Heart left ventricle (tissue), 16 donors: ENCODE results near the gene GLI2. TPM values are rescaled to one million over a fixed set of nuclear protein-coding genes. Genes with fewer than 3 reads are reported as not detected.

ENCODE experiments used
- ATAC-seq, 4 donors: fragments of 200-7000 bp; cut with Tn5 transposase; one replicate each; pipeline ENCODE4 v1.9.1; 2020 to 2022; ENCODE audit warnings: moderate library complexity in 4 of 4, mild to moderate bottlenecking in 3 of 4, moderate number of reproducible peaks in 1 of 4
- DNase-seq, 5 donors: peaks; one replicate each; pipeline ENCODE4 v3.0.0-alpha.2; 2020
- H3K27ac ChIP-seq, 12 donors: fragments of 200-600 bp; sonication (generic) in 4 of 12; one replicate each; pipeline versions ENCODE4 v1.5.0 to v1.8.0; 2016 to 2022; ENCODE audit warnings: mild to moderate bottlenecking in 2 of 12
- H3K27me3 ChIP-seq, 9 donors: fragments of 200-600 bp; sonication (generic) in 2 of 9; one replicate each; pipeline versions ENCODE4 v1.5.1 to v1.8.0; 2016 to 2022; ENCODE audit warnings: mild to moderate bottlenecking in 3 of 9
- H3K36me3 ChIP-seq, 9 donors: fragments of 200-600 bp; sonication (generic) in 2 of 9; one replicate each; pipeline versions ENCODE4 v1.5.0 to v1.8.0; 2018 to 2022; ENCODE audit warnings: mild to moderate bottlenecking in 2 of 9
- H3K4me1 ChIP-seq, 12 donors: fragments of 200-600 bp; sonication (generic) in 4 of 12; one replicate each; pipeline versions ENCODE4 v1.5.0 to v1.8.0; 2016 to 2022; ENCODE audit warnings: mild to moderate bottlenecking in 3 of 12
- H3K4me3 ChIP-seq, 12 donors: fragments of 200-600 bp; sonication (generic) in 4 of 12; one replicate each; pipeline versions ENCODE4 v1.5.0 to v1.8.0; 2017 to 2022; ENCODE audit warnings: mild to moderate bottlenecking in 9 of 12, moderate library complexity in 4 of 12
- H3K9me3 ChIP-seq, 12 donors: fragments of 200-600 bp; sonication (generic) in 4 of 12; one replicate each; pipeline versions ENCODE4 v1.5.0 to v1.8.0; 2016 to 2022; ENCODE audit warnings: mild to moderate bottlenecking in 1 of 12
- POLR2A ChIP-seq, 2 donors: fragments of 450-650 bp; IDR thresholded peaks; one replicate each; pipeline ENCODE4 v1.6.1; 2017; ENCODE audit warnings: antibody characterized with exemption in 2 of 2, mild to moderate bottlenecking in 2 of 2, moderate library complexity in 2 of 2
- WGBS, 4 donors: extraction: QIAGEN DNeasy Blood & Tissue Kit in 2 of 4; methylation state at CpG; one replicate each; pipeline versions ENCODE4 v1.1.5 to v1.1.7; 2013 to 2018; 5-methylcytosine and 5-hydroxymethylcytosine counted together
- intact Hi-C, 10 donors: fragments of 100-400 bp; cut with DNase I; formaldehyde crosslinking; loops; one replicate each; pipeline versions ENCODE4 v1.11.1 to v1.14.2; 2022
- polyA plus RNA-seq, 2 donors: library from polyadenylated mRNA; stranded (reverse); fragments of 200-250 nt; gene quantifications; one replicate each; pipeline ENCODE4 v1.2.3, GENCODE V29; 2013
- total RNA-seq, 9 donors: library from RNA; depleted of rRNA in 2 of 9; stranded (reverse); fragments of >200 nt in 2 of 9; fragmentation: NEBNext Ultra II Directional in 3 of 9; extraction: Animal tissue kit (Norgen Biotek cat#: 25700) in 3 of 9; gene quantifications; one replicate each; pipeline versions ENCODE4 v1.1.0 to v1.2.4, GENCODE V29; 2016 to 2023
- TF ChIP-seq, protein P1 (sequence below), 12 donors: fragments of 200-600 bp; sonication (generic) in 4 of 12; IDR thresholded peaks; one replicate each; pipeline versions ENCODE4 v1.5.0 to v1.8.0; 2018 to 2022; ENCODE audit warnings: antibody characterized with exemption in 12 of 12, mild to moderate bottlenecking in 5 of 12
- donor health status: ischemic (EF 13 %, LVEDD 7.1; RV severe dilation, severe dysfunction).
- donor health status: healthy with polysubstance abuse.
- donor health status: DM: no; HTN: yes; CAD: no.
- donor health status: DM: no; HTN: no; CAD: no.
- donor health status: ischemic (EF 25% LVEDD 6.9; RV normal size, moderate dysfunction).
- donor health status: ischemic (EF 25% LVEDD 5.7; RV mildly dilated, moderate dysfunction).
- donor health status: healthy.
- donor health status: DM: yes; HTN: yes; CAD: no.
- donor health status: ischemic (EF 35%, LVEDD 5.7; RV mildly dilated, moderate dysfunction).
- donor health status: nonischemic (EF 11% LVEDD 7.7; RV severe dilation, severe dysfunction).
- donor health status: DM: yes; HTN: yes; CAD: no.
- donor health status: PGD.
- donor health status: ischemic (EF 29% LVEDD 5.4; RV normal size, mild dysfunction).
- donor health status: nonischemic (EF 23%, LVEDD 6.1; RV moderate dilation, normal function).

Gene GLI2
- total and polyA plus RNA-seq, 11 donors: 0.30 to 4.1 (median 1.0) TPM

GRCh38 chr2:120763508-120763907 is 27.8 kb downstream of the GLI2 start:
- Histone ChIP-seq H3K36me3 (no peaks in the 10 kb centered on the region), H3K4me3 (no peak overlapping the region), H3K9me3 (no peaks in the 10 kb centered on the region), H3K27me3 (no peaks in the 10 kb centered on the region), H3K4me1 (peaks cover 0 to 58% (median 15%) of the 10 kb centered on the region in 12 donors), H3K27ac (no peak overlapping the region)
- ATAC-seq: no peak
- intact Hi-C loops: no loop called here
- WGBS, 4 donors: 68 to 86% (median 80%) methylated on average over 7 to 8 of the region's 8 CpGs
- TF ChIP-seq POLR2A (IDR thresholded peaks at IDR 0.05): no peak
- TF ChIP-seq, protein P1, sequence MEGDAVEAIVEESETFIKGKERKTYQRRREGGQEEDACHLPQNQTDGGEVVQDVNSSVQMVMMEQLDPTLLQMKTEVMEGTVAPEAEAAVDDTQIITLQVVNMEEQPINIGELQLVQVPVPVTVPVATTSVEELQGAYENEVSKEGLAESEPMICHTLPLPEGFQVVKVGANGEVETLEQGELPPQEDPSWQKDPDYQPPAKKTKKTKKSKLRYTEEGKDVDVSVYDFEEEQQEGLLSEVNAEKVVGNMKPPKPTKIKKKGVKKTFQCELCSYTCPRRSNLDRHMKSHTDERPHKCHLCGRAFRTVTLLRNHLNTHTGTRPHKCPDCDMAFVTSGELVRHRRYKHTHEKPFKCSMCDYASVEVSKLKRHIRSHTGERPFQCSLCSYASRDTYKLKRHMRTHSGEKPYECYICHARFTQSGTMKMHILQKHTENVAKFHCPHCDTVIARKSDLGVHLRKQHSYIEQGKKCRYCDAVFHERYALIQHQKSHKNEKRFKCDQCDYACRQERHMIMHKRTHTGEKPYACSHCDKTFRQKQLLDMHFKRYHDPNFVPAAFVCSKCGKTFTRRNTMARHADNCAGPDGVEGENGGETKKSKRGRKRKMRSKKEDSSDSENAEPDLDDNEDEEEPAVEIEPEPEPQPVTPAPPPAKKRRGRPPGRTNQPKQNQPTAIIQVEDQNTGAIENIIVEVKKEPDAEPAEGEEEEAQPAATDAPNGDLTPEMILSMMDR (IDR thresholded peaks at IDR 0.05): no peak
- DNase-seq: peak in 3 of 5 donors; percentile 32 to 60 (median 33)

GRCh38 chr2:120763931-120764330 is 28.3 kb downstream of the GLI2 start:
- WGBS, 4 donors: 90 to 97% (median 94%) methylated on average over 9 to 10 of the region's 10 CpGs
- Histone ChIP-seq H3K27ac (no peak overlapping the region), H3K4me3 (no peak overlapping the region), H3K36me3 (no peaks in the 10 kb centered on the region), H3K9me3 (no peaks in the 10 kb centered on the region), H3K4me1 (peaks cover 0 to 54% (median 15%) of the 10 kb centered on the region in 12 donors), H3K27me3 (no peaks in the 10 kb centered on the region)
- no peak for TF ChIP-seq POLR2A (IDR thresholded peaks at IDR 0.05)
- TF ChIP-seq, protein P1 (IDR thresholded peaks at IDR 0.05): no peak
- peak in 2 of 5 donors; percentile 25 to 38 for DNase-seq
- no peak for ATAC-seq
- intact Hi-C loops: no loop called here

DNA sequence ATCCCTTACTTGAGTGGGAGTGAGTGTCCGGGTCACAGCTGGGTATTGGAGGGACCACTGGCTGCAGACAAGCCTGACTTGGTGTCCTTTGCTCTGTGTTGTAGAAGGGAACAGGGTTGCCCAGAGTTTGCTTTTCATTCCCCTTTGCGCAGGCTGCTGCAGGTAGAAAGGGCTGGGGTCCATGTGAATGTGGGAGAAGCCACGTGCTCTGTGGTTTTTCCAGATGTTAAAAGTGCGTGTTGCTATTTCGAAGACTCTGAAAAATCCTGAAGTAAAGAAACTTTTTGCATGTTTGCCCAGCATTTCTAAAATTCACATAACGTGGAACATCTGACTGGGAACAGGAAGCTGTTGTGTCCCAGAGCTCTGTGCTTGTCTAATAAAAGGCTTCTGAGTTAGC is 28.8 kb downstream of the GLI2 start:
- no peaks in the 10 kb centered on the region for H3K36me3 ChIP-seq
- H3K27me3 ChIP-seq: no peaks in the 10 kb centered on the region
- intact Hi-C loops: no loop called here
- ATAC-seq (no peak), DNase-seq (peak in 2 of 5 donors; percentile 10)
- TF ChIP-seq POLR2A (IDR thresholded peaks at IDR 0.05): no peak
- TF ChIP-seq, protein P1 (IDR thresholded peaks at IDR 0.05): no peak
- no peaks in the 10 kb centered on the region for H3K9me3 ChIP-seq
- H3K27ac ChIP-seq: peak overlapping the region in 9 of 12 donors; percentile 48 to 94 (median 66)
- 69 to 79% (median 74%) methylated on average over 6 of the region's 6 CpGs for WGBS, 4 donors
- H3K4me3 ChIP-seq: no peak overlapping the region
- peaks cover 0 to 48% (median 15%) of the 10 kb centered on the region in 12 donors for H3K4me1 ChIP-seq

- 45 to 52% (median 49%) methylated on average over 10 to 11 of the region's 11 CpGs for WGBS, 4 donors
- intact Hi-C loops: no loop called here
- no peaks in the 10 kb centered on the region for H3K9me3 ChIP-seq
- ATAC-seq (peak in 3 of 4 donors; percentile 14 to 57 (median 56)), DNase-seq (peak in 3 of 5 donors; percentile 62 to 73 (median 64))
- TF ChIP-seq POLR2A (IDR thresholded peaks at IDR 0.05): no peak
- TF ChIP-seq, protein P1 (IDR thresholded peaks at IDR 0.05): no peak
- H3K36me3 ChIP-seq: no peaks in the 10 kb centered on the region
- H3K4me3 ChIP-seq: peak overlapping the region in 1 of 12 donors; percentile 6
- no peaks in the 10 kb centered on the region for H3K27me3 ChIP-seq
- peaks cover 0 to 43% (median 14%) of the 10 kb centered on the region in 12 donors for H3K4me1 ChIP-seq
- peak overlapping the region; percentile 40 to 94 (median 62) for H3K27ac ChIP-seq
These were observed 29.5 kb downstream of the GLI2 start for GRCh38 chr2:120764991-120765677.
